PFSK-1 (cell line): ENCODE measurements around the gene CLDND2.

Experiments used
- FOXP2 ChIP-seq: optimal IDR thresholded peaks from 2 replicates; pipeline ENCODE3; 2011; ENCODE audit warnings: borderline replicate concordance, control low read depth, inconsistent platforms; ENCODE audit not compliant: insufficient read depth; ENCODE audit errors: extremely low read length, extremely low read depth
- POLR2AphosphoS5 ChIP-seq: IDR thresholded peaks from 2 replicates; pipeline ENCODE4 v1.6.1; 2012; ENCODE audit warnings: low read depth, mild to moderate bottlenecking, control low read depth, low read length, moderate library complexity
- REST ChIP-seq, 2 experiments: IDR thresholded peaks; 2 replicates each; pipeline versions ENCODE4 v1.6.1 to v1.8.0; 2011 to 2012; ENCODE audit warnings: low read depth in 2 of 2, low read length in 2 of 2, control low read depth in 1 of 2, inconsistent platforms in 1 of 2, mild to moderate bottlenecking in 1 of 2, moderate library complexity in 1 of 2; ENCODE audit not compliant: insufficient read depth in 1 of 2
- TAF1 ChIP-seq: IDR thresholded peaks from 2 replicates; pipeline ENCODE4 v1.6.1; 2012; ENCODE audit warnings: low read length, control low read depth, borderline replicate concordance; ENCODE audit not compliant: insufficient read depth

- TF ChIP-seq POLR2AphosphoS5 (no peak), TAF1 (no peak), FOXP2 (no peak), REST (IDR thresholded peaks at IDR 0.05; ENCODE audit: insufficient read depth in 1 of 2, low read depth in 2 of 2, low read length in 2 of 2) (no peak)
Measured at GRCh38 chr19:51389143-51389542, 20.3 kb upstream of the CLDND2 start.
